Mucosa of gallbladder (tissue), 1 donor: ENCODE data around the gene PTH1R. TPM values are rescaled to one million over a fixed set of nuclear protein-coding genes. Genes with fewer than 3 reads are reported as not detected.

Source experiments
- DNase-seq: peaks from one replicate; pipeline ENCODE4 v3.0.0-alpha.2; 2020; ENCODE audit warnings: low spot score
- total RNA-seq: library from RNA; stranded (reverse); gene quantifications from one replicate; pipeline ENCODE4 v1.2.1, GENCODE V29; 2021
- donor health status: DM: no; HTN: no; CAD: no.

The PTH1R gene
- total RNA-seq, 1 donor from 2014 or later, result 11.7 TPM

GRCh38 chr3:46849686-46850467, 27.6 kb upstream of the PTH1R start:
- DNase-seq, result no peak

GRCh38 chr3:46850468-46850779, 27.1 kb upstream of the PTH1R start:
- no peak for DNase-seq

DNA sequence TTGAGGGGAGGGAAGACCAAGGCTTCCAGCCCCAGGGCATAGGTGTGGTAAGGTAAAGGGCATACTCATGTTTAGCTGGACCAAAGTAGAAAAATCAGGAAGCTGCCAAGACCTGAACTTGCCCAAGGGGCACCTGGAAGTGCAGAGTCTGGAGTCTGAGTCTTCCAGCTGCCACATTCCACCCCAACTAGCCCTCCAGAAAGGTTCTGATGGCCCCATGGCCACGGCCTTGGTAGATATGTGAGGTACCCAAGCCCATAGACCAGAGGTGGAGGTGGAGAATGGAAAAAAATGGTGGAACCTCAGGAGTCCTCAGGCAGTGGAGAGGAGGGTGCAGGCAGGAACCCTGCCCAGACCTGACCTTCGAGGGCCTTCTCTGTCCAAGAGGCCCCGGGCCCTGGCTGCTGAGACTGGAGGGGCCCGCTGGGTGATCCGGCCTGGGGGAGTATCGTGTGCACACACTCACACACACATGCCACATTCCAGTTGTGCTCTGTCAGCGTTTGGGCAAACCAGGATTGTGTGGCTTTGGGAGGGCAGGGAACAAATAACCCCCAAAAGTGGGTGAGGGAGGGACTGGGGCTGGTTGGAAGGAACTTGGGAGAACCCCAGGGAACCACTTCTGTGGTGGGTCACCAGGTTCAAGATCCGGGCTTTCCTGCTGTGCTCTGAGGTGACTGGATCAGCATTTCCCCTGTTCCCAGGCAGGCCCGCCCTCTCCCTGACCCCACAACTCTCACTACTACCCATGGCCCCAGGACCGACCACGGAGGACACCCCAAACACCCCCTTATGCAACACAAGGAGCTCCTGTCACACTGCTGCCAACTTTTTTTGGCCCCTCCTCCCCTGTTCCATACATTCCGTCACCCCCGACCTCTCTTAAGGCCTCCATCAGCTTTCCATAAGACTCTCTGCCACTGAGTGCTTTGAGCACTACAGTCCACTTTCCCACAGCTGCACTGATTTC, 25.9 kb upstream of the PTH1R start:
- DNase-seq, result no peak

GRCh38 chr3:46852334-46852720, 25.2 kb upstream of the PTH1R start:
- no peak for DNase-seq

GRCh38 chr3:46852839-46853355, 24.6 kb upstream of the PTH1R start:
- DNase-seq, result no peak

DNA sequence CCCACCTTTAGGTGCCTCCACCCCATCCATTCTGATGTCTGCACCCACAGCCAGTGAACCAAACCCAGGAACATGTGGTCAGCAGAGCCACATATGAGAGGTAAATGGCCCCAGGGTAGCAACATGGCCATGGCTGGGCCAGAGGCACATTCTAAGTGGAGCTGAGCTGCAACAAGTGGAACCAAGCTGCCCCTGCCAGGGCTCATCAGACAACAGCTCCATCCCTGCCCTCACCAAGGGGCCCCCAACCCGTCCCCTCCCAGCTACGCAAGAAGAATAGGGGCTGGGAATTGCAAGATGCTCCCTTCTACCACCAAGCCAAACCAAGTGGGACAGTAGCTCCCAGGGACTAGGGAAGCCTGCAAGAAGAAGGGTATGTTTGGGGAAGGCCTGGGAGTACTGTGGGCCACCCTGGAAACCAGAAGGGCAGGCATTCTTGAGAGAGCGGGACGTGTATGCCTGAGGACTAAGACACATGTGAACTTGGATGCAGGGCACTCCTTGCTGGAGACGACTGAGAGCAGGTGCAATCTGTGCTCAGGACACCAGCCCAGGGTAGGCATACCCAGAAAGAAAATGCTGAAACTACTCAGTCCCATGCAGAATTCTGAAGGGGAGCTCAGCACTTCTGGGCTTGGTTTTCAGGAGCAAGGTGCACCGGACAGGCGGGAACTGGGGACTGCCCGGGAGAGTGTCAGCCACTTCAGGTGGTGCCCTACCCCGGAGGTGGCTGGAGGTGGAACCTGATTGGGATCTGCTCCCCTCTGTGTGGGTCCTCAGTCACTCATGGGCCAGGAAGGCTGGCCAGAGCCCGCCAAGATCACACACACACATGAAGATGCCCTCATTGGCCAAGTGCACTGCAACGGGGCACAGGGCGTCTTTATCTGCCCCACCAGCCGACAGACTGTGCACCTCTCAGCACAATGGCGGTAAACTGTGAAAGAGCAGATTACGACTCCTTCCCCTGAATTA, 23.8 kb upstream of the PTH1R start:
- no peak for DNase-seq

DNA sequence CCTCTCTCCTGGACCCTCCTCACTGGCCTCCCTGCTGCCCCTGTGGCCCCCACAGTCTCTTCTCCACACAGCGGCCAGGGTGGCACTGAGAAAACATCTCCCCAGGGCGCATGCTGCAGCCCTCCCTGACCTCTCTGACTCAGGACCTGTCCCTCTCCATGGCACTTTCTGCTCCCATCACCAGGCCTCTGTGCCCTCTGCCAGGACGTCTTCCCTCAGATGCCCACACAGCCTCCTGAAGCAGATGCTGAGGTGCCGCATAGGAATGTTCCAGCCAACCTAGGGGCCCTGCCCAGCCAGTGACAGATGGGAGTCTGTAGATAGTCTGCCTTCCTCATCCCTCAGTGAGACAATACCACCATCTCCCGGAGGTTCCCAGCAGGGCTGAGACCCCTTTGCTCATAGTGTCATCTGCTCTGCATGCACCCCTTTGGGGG, 22.9 kb upstream of the PTH1R start:
- no peak for DNase-seq

GRCh38 chr3:46856576-46857471, 20.7 kb upstream of the PTH1R start:
- DNase-seq, result no peak

DNA sequence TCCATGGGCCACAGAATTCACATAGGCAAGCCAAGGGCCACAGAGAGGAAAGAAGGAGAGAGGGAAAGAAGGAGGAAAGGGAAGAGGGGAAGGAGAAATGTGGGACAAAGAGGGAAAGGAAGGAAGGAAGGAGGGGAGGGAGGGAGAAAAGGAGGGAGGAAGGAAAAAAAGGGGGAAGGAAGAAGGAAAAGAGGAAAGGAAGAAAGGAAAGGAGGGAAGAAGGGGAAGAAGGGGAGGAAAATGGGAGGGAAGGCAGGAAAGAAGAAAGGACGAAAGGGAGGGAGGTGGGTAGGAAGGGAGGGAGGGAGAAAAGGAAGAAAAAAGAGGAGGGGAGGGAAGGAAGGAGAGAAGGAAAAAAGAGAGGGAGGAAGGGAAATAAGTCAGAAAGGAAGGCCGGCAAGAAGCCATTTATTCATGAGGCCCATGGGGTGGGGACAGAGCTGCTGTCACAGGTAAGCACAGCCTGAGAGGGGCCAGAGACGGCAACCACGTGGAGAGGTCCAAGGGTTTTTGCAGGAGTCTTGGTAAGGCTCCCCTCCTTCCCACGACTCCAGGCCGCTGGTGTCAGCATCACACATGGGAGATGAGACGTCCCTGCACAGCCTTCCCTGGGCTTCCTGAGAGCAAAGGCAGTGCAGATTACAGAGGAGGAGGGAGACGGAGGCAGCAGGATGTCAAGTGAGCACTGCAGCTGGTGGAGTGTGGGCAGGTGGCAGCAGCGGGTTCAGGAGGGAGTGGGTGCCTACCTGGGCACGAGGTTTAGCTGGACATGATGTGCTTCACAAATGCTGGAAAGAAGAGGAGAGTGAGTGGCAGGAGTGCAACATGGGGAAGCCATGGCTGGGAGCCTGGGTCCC, 19.8 kb upstream of the PTH1R start:
- DNase-seq, result no peak

DNA sequence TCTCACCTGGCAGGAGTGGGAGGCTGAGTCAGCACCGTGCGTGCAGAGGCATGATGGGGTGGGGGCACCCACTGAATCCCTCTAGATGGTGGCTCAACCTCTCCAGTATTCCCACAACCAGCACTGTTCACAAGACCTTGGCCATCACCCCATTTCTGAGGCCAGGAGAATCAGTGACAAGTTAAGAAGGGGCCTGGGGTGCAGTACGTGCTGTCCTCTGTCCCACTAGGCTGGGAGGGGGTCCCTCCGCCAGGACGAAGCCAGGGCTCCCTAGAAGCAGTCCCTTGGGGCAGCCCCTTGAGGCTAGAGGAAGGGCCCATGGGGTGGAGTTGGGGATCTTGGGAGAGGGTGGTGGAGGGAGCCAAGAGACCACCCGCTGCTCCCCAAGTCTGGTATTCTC, 19.1 kb upstream of the PTH1R start:
- DNase-seq, result no peak

DNA sequence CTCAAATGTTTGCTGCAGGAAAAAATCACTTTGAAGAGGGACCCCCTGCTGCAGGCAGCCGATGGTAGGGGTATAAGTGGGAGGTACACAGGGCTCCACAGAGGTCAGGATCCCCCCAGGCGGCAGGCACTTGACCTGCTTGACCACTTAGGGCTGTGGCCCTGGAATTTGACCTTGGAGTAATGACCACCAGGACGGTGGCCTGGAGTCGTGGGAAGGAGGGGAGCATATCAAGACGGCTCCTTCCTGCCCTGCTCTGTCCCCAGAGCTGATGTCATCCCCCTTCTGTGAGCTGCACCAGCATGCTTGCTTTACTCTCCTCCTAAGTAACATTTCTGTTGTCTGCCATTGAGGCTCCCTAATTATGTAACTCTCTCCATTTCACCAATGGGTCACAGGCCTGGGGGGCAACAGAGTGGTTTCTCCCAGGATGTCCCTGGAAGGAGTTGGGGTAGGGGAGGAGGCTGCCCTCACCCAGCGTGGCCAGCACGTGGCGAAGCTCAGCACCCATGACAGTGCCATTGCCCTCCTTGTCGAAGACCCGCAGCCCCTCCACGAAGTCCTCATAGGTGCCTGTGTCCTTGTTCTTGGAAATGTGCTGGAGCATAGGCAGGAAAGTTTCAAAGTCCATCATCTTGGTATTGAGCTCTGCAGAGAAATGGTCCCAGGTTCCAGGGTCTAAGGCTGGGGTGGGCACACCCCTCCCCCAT, 18.4 kb upstream of the PTH1R start:
- DNase-seq, result no peak

DNA sequence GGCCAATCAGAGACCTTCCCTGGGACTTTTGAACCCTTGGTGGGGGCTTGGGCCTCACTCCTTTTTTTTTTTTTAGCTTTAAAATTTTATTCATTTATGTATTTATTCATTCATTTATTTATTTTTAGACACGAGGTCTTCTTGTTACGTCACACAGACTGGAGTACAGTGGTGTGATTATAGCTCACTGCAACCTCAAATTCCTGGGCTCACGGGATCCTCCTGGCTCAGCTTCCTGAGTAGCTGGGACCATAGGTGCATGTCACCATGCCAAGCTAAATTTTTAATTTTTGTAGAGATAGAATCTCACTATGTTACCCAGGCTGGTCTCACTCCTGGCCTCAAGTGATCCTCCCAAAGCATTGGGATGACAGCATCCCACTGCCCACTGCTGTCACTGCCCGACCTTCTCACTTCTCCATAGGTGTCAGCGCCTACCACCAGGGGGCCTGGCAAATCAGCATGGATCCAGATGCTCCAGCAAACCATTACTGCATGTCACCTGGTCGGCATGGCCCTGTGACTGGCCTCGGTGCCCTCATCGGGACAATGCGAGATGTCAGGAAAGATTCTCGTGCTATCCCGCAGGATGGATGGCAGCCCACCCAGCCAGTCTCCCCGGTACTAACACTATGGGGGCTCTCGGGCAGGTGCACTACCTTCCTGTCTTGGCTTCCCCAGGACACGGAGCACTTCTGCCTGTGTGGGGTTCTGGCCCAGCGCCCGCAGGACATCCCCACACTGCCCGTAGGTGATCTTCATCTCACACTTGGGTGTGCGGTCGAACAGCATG, 17.3 kb upstream of the PTH1R start:
- DNase-seq, result no peak

DNA sequence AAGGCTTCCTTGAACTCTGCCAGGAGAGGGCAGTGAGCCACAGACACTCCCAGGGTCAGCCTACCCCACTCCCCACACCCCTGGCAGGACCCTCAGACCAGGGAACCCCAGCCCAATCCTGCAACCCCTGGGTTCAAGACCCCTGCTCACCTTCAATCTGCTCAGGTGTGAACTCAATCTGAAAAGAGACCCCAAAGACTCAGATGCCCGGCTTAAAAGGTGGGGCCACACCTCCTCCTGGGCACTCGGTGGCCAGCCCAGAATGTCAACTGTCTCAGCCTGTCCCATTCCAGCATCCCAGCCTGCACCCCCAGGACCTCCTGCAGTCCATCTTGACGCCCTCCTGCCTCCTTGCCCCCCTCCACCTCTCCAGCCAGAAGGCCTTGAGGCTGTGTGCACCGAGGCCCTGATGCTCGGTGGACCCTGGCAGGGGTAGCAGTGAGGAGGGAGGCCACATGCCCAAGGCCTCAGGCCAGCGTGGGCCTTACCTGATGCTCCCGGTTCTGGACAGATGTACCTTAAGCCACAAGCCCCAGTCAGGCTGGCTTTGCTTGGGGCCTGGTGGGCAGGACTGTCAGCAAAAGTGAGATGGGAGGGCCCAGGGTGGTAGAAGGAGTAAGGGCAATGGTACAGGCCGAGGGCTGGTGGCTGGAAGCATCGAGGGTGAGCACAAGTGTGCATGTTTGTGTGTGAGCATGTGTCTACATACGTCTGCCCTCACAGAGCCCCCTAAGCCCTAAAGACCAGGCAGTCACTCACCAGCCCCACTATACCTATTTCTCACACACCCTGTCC, 16.5 kb upstream of the PTH1R start:
- no peak for DNase-seq

DNA sequence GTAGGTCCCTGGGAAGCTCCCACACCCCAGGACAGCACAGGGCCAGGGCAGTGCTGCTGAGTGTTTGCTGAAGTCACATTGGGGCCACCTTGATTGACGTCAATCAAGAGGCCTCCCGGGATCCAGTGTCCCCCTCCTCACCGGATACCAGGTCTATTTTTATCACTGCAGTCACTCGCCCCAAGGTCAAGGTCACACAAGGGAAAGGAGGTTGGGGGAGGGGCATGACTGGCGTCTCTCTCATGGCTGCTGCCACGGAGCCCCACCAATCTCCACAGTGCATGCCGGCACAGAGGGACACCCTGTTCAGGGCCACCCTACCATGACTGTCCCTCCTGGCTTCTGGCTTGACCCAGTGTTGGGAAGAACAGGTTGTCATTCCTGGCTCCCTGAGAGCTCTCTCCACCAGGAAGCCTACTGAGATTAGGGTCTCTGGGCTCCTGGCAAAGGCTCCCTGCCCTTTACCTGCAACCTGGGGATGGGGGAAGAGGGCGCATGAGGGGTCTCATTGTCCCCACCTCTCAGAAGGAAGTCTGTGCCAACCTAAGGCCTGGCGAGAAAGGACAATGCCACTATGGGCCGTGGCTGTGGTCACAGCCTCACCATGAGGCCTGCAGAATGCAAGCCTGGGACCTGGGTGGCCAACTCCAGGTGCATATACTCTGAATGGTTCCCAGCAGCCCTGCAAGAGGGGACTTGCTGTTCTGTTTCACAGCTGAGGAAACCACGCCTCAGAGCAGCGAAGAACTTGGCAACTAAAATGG, 15.7 kb upstream of the PTH1R start:
- DNase-seq, result no peak

DNA sequence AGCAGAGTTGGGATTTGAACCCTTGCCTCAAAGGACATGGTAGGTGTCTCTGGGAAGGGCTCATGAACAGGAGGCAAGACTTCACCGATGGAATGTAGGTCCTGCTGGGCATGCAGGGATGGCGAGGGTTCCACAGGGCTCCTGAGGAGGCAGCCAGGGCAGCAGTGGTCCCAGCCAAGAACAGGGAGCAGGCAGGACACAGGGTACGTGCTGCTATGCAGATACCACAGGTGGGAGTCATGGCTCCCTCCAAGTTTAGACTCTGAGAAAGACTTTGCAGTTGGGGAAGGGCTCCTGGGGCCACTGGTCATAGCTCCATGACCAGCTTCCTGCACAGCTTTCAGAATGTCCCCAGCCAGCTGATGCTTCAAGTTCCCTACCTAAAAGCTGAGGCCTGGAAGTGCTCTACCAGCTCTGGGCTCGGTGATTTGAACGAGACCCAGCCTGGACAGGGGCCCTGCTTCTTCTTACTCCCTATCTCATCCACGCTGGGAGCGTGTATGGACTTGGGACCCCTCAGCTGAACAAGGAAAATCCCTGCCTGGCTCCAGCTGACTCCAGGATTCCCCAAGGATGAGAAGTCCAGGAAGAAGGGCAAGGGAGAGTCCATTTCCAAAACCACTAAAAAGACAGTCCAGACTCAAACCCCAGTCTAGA, 15.0 kb upstream of the PTH1R start:
- no peak for DNase-seq

DNA sequence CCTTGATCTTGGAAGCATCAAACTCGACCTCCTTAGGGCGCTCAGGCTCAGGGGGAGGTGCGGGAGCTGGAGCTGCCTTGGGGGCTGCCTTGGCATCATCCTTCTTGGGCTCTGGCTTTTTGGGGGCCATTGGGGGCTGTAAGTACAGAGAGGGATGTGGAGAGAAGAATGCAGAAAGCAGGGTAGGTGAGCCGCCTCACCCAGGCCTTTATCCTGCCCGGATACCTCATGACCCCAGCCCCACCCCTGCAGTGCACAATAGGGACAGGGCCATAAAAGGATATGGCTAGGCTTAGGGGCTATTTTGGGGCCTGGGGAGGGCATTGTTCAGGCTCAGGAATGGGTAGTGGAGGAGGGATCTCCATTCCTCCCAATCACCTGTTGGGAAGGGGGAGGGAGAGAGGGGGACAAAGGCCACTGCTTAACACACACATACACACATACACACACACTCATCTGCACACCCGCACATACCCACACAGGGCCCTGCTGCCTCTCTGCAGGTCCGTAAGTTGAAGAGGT, 14.2 kb upstream of the PTH1R start, which contains the start of gene MYL3:
Gene MYL3, minus strand, starts transcription at position 184 of the 522 bp plus-strand sequence. Its CDS starts 54 bp downstream, at position 130.
- no peak for DNase-seq
